Smooth muscle cell of the brain vasculature (primary cell): ENCODE results near the gene ATPAF2.

ENCODE experiments used
- DNase-seq: peaks from one replicate; pipeline ENCODE4 v3.0.0-alpha.2; 2012; ENCODE audit warnings: low read depth, low spot score

Gene ATPAF2

DNA sequence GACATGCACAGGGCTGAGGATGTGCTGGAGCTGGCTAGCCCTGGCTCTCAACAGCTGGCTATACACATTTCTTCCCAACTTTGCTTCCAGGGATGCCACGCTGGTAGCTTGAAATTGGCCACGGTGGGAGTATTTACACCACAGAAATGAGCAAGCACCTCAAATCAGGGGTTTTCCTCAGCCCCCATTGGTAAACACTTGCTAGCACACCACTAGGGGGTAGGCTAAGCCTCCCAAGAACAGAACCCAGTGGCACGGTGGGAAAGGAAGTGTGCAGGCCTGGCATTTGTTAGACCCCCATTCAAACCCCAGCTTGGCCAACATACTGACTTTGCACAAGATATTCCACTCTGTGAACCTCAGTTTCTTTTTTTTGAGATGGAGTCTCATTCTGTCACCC lies 53.4 kb downstream of the ATPAF2 start:
- DNase-seq = no peak

GRCh38 chr17:17985153-17985552 lies 53.8 kb downstream of the ATPAF2 start:
- no peak for DNase-seq

DNA sequence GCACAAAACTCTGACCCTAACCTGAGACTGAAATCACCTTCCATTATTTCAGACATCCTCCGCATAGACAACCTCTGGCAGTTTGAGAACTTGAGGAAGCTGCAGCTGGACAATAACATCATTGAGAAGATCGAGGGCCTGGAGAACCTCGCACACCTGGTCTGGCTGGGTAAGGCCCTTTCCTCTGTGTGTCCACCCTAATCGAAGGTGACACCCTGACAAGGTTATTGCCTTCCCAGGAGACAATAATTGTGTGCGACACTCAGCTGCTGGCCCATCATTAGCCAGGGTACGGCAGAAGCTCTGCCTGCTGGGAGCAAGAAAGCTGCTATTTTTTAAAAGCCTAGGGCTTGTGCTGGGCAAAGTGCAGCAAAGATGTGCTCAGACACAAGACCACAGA lies 55.2 kb downstream of the ATPAF2 start:
- DNase-seq = no peak

DNA sequence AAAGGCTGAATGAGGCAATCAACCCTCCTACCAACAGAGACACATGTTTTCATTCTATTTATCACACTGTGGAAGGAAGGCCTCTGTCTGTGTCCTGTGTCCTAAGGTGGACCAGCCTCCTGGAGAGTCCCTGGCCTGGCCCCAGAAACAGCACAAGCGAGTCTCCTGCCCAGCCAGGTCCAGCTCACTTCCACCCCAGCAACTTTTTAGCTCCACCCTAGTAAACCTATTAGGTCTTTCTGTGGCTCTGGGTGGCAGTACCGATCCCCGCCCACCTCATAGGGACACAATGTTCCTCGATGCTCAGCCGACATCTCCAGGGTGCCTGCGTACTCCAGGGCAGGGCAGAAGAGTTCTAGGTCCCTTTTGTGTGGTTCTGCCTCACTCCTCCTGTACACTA lies 55.6 kb downstream of the ATPAF2 start:
- no peak for DNase-seq

DNA sequence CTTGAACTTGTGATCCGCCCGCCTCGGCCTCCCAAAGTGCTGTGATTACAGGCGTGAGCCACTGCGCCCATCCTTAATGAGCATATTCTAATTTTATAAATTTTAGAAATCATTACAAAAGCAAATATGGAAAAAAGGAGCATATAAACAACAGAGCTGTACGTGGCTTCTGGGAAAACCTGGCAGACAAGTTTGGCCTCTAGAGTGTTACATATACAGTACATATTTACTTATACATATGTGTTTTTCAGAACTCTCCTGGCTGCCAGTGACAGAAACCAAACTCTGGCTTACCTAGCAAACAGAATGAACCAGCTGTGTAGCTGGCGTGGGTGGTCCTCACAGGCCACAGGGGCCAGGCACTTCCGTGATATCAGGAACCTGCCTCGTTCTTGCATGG lies 56.2 kb downstream of the ATPAF2 start:
- DNase-seq = no peak

GRCh38 chr17:17981330-17981729 lies 57.6 kb downstream of the ATPAF2 start:
- DNase-seq = no peak

DNA sequence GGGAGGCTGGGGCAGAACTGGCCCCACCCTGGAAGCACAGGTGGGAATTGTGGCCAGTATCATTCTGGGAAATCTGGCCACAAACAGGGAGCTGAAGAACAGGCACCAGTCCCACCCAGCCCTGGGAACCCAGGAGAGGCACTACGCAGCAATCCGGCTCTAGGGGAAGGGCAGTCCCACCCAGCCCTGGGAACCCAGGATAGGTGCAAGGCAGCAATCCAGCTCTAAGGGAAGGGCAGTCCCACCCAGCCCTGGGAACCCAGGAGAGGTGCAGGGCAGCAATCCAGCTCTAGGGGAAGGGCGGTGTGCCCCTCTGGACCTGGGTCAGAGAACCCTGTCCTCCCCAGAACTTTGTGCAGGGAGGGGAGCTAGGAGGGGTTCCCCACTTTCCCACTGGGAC lies 59.2 kb downstream of the ATPAF2 start:
- DNase-seq = no peak

- no peak for DNase-seq
These were observed 60.2 kb downstream of the ATPAF2 start for GRCh38 chr17:17978481-17979424.

GRCh38 chr17:17976931-17977570 lies 61.9 kb downstream of the ATPAF2 start:
- DNase-seq = no peak

- no peak for DNase-seq
These were observed 63.5 kb downstream of the ATPAF2 start for GRCh38 chr17:17975436-17975835.

DNA sequence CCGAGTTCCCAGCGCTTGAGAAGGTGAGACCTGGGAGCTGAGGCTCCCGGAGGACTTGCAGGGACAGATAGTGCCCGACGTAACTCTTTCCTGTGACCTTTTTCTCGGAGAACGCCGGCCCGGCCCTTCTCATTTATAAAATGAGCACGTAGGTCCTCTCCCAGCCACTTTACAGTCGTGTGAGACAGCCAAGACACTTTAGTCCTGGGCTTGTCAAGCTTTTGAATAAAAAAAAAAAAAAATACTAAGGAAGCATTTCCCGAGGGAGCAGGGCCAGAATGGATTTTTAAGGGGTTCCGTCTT lies 66.1 kb downstream of the ATPAF2 start:
- no peak for DNase-seq

GRCh38 chr17:17972126-17972951 lies 66.6 kb downstream of the ATPAF2 start, which contains the start of the genes DRC3 and TOM1L2:
Gene DRC3 (plus strand): TSS chr17:17972862. CDS start chr17:17977599, 4,737 bp downstream.
Gene TOM1L2 (minus strand): TSS chr17:17972400. CDS start chr17:17972313, 87 bp downstream.
- peak; percentile 100 for DNase-seq

GRCh38 chr17:17971431-17972125 lies 67.4 kb downstream of the ATPAF2 start:
- no peak for DNase-seq

GRCh38 chr17:17970699-17971430 lies 68.1 kb downstream of the ATPAF2 start:
- DNase-seq = no peak
